SK-N-MC (cell line): Measurements from ENCODE around the gene OTUB1.

ENCODE experiments used
- DNase-seq: peaks from one replicate; pipeline ENCODE4 v3.0.0-alpha.2; 2011; ENCODE audit warnings: low read depth, low spot score
- H3K27ac ChIP-seq: fragments of 200-600 bp; sonication (generic); 2 replicates; pipeline ENCODE4 v1.5.1; 2016; ENCODE audit warnings: mixed run types
- H3K36me3 ChIP-seq: fragments of 200-600 bp; sonication (generic); 2 replicates; pipeline ENCODE4 v1.6.1; 2017; ENCODE audit warnings: antibody characterized with exemption, low read length, mixed read lengths; ENCODE audit not compliant: insufficient read depth
- H3K4me3 ChIP-seq: fragments of 200-600 bp; sonication (generic); 2 replicates; pipeline ENCODE4 v1.5.1; 2016
- H3K9ac ChIP-seq: fragments of 200-600 bp; sonication (generic); 2 replicates; pipeline ENCODE4 v1.8.0; 2017; ENCODE audit warnings: mixed run types, mixed read lengths; ENCODE audit not compliant: insufficient read length
- H3K9me3 ChIP-seq: fragments of 200-600 bp; sonication (generic); 2 replicates; pipeline ENCODE4 v1.6.1; 2017; ENCODE audit warnings: low read depth, mild to moderate bottlenecking, antibody characterized with exemption, low read length, moderate library complexity, mixed read lengths
- EZH2 ChIP-seq: fragments of 200-600 bp; sonication (generic); IDR thresholded peaks from one replicate; pipeline ENCODE4 v1.6.1; 2017; ENCODE audit warnings: antibody characterized with exemption
- FOXP2 ChIP-seq: optimal IDR thresholded peaks from 2 replicates; pipeline ENCODE3; 2011; ENCODE audit warnings: mild to moderate bottlenecking, moderate library complexity; ENCODE audit not compliant: insufficient read depth; ENCODE audit errors: extremely low read length, control extremely low read depth
- POLR2AphosphoS5 ChIP-seq: IDR thresholded peaks from 2 replicates; pipeline ENCODE4 v1.6.1; 2012; ENCODE audit warnings: mild to moderate bottlenecking, low read depth, low read length, borderline replicate concordance

Gene OTUB1

GRCh38 chr11:64007629-64008282 is 21.5 kb downstream of the OTUB1 start:
- no peak overlapping the region for H3K9ac ChIP-seq
- no peak overlapping the region for H3K4me3 ChIP-seq

GRCh38 chr11:64008283-64008913 is 22.2 kb downstream of the OTUB1 start:
- H3K9me3 ChIP-seq, result no peaks in the 10 kb centered on the region
- no peak overlapping the region for H3K4me3 ChIP-seq
- DNase-seq, result no peak
- no peak for TF ChIP-seq POLR2AphosphoS5
- no peak for TF ChIP-seq FOXP2
- no peak for TF ChIP-seq EZH2
- no peak overlapping the region for H3K9ac ChIP-seq
- no peak overlapping the region for H3K27ac ChIP-seq
- H3K36me3 ChIP-seq, result no peaks in the 10 kb centered on the region

More at GRCh38 chr11:64007629-64008282, 21.5 kb downstream of the OTUB1 start:
- Histone ChIP-seq H3K36me3 (no peaks in the 10 kb centered on the region), H3K9me3 (no peaks in the 10 kb centered on the region), H3K27ac (no peak overlapping the region)
- TF ChIP-seq POLR2AphosphoS5 (no peak), FOXP2 (no peak), EZH2 (no peak)
- no peak for DNase-seq

GRCh38 chr11:64008914-64009633 is 22.8 kb downstream of the OTUB1 start:
- H3K36me3 ChIP-seq, result no peaks in the 10 kb centered on the region
- H3K9me3 ChIP-seq, result no peaks in the 10 kb centered on the region
- no peak overlapping the region for H3K4me3 ChIP-seq
- TF ChIP-seq FOXP2 (no peak), POLR2AphosphoS5 (no peak), EZH2 (no peak)
- H3K27ac ChIP-seq, result no peak overlapping the region
- H3K9ac ChIP-seq, result no peak overlapping the region
- DNase-seq, result no peak

- DNase-seq, result no peak
- Histone ChIP-seq H3K9me3 (no peaks in the 10 kb centered on the region), H3K36me3 (no peaks in the 10 kb centered on the region), H3K4me3 (no peak overlapping the region), H3K9ac (no peak overlapping the region), H3K27ac (no peak overlapping the region)
- TF ChIP-seq POLR2AphosphoS5 (no peak), FOXP2 (no peak), EZH2 (no peak)
Measured at GRCh38 chr11:64009710-64010109, 23.5 kb downstream of the OTUB1 start.

- Histone ChIP-seq H3K9me3 (no peaks in the 10 kb centered on the region), H3K4me3 (no peak overlapping the region), H3K36me3 (no peaks in the 10 kb centered on the region), H3K27ac (no peak overlapping the region), H3K9ac (no peak overlapping the region)
- DNase-seq, result no peak
- TF ChIP-seq FOXP2, result no peak
- TF ChIP-seq EZH2, result no peak
- TF ChIP-seq POLR2AphosphoS5, result no peak
Measured at GRCh38 chr11:64010783-64011182, 24.5 kb downstream of the OTUB1 start.

GRCh38 chr11:64011371-64011770 is 25.1 kb downstream of the OTUB1 start:
- H3K9ac ChIP-seq, result no peak overlapping the region
- no peak overlapping the region for H3K27ac ChIP-seq
- no peak overlapping the region for H3K4me3 ChIP-seq
- no peaks in the 10 kb centered on the region for H3K9me3 ChIP-seq
- DNase-seq, result no peak
- H3K36me3 ChIP-seq, result no peaks in the 10 kb centered on the region
- TF ChIP-seq POLR2AphosphoS5 (no peak), EZH2 (no peak), FOXP2 (no peak)

- H3K27ac ChIP-seq, result no peak overlapping the region
- DNase-seq, result no peak
- no peaks in the 10 kb centered on the region for H3K9me3 ChIP-seq
- TF ChIP-seq EZH2 (no peak), FOXP2 (no peak), POLR2AphosphoS5 (no peak)
- H3K36me3 ChIP-seq, result no peaks in the 10 kb centered on the region
- no peak overlapping the region for H3K9ac ChIP-seq
- no peak overlapping the region for H3K4me3 ChIP-seq
Measured at GRCh38 chr11:64013141-64013896, 27.1 kb downstream of the OTUB1 start.

- H3K27ac ChIP-seq, result no peak overlapping the region
- H3K4me3 ChIP-seq, result no peak overlapping the region
- TF ChIP-seq EZH2 (no peak), FOXP2 (no peak), POLR2AphosphoS5 (no peak)
- no peak for DNase-seq
- H3K9ac ChIP-seq, result no peak overlapping the region
- no peaks in the 10 kb centered on the region for H3K36me3 ChIP-seq
- no peaks in the 10 kb centered on the region for H3K9me3 ChIP-seq
Measured at GRCh38 chr11:64014356-64014755, 28.1 kb downstream of the OTUB1 start.
